Epithelial cell of esophagus (primary cell): ENCODE results near the gene DLX6.

Experiments used
- DNase-seq: peaks from one replicate; pipeline ENCODE4 v3.0.0; 2010; ENCODE audit warnings: low read depth
- H3K4me3 ChIP-seq: 2 replicates; pipeline ENCODE4 v1.5.1; 2011; ENCODE audit warnings: mild to moderate bottlenecking, low read length, control low read depth
- CTCF ChIP-seq: IDR thresholded peaks from 2 replicates; pipeline ENCODE4 v1.5.1; 2011; ENCODE audit warnings: low read depth, mild to moderate bottlenecking, low read length, control low read depth, inconsistent platforms; ENCODE audit not compliant: insufficient read depth; ENCODE audit errors: missing control alignments

Gene DLX6

GRCh38 chr7:96995406-96996110 is 9.8 kb upstream of the DLX6 start:
- no peak for TF ChIP-seq CTCF
- H3K4me3 ChIP-seq = no peak overlapping the region
- DNase-seq = no peak

GRCh38 chr7:96996111-96996957 is 9.0 kb upstream of the DLX6 start:
- TF ChIP-seq CTCF = no peak
- no peak for DNase-seq

GRCh38 chr7:96996958-96997511 is 8.3 kb upstream of the DLX6 start:
- DNase-seq = no peak
- H3K4me3 ChIP-seq = no peak overlapping the region
- no peak for TF ChIP-seq CTCF

More at GRCh38 chr7:96996111-96996957, 9.0 kb upstream of the DLX6 start:
- no peak overlapping the region for H3K4me3 ChIP-seq

- H3K4me3 ChIP-seq = no peak overlapping the region
- no peak for TF ChIP-seq CTCF
- DNase-seq = no peak
These were observed 7.8 kb upstream of the DLX6 start for GRCh38 chr7:96997512-96998032.

- H3K4me3 ChIP-seq = no peak overlapping the region
- no peak for TF ChIP-seq CTCF
- no peak for DNase-seq
These were observed 7.0 kb upstream of the DLX6 start for GRCh38 chr7:96998333-96998732.

GRCh38 chr7:96998744-96999143 is 6.6 kb upstream of the DLX6 start:
- DNase-seq = no peak
- no peak overlapping the region for H3K4me3 ChIP-seq
- no peak for TF ChIP-seq CTCF
